ENCODE data around the gene PTPRA.

GRCh38 chr20:3042625-3043024 is 169.3 kb downstream of the PTPRA start:
- TF ChIP-seq ZNF121 (CRISPR knock-in tag; IDR thresholded peaks at IDR 0.05): no peak
- no peak for TF ChIP-seq CTCF (IDR thresholded peaks at IDR 0.05)
- no peak for TF ChIP-seq MAX (CRISPR knock-in tag; IDR thresholded peaks at IDR 0.05)
- no peak for TF ChIP-seq HMGXB4 (CRISPR knock-in tag; IDR thresholded peaks at IDR 0.05)
- no peak for TF ChIP-seq TEAD4 (CRISPR knock-in tag; IDR thresholded peaks at IDR 0.05)

Measured in WTC11 (cell line).